ENCODE results near the gene CAMKV. TPM values are rescaled to one million over a fixed set of nuclear protein-coding genes. Genes with fewer than 3 reads are reported as not detected.

The CAMKV gene
- total RNA-seq, 1 experiment from 2014 or later, result 13.1 TPM

DNA sequence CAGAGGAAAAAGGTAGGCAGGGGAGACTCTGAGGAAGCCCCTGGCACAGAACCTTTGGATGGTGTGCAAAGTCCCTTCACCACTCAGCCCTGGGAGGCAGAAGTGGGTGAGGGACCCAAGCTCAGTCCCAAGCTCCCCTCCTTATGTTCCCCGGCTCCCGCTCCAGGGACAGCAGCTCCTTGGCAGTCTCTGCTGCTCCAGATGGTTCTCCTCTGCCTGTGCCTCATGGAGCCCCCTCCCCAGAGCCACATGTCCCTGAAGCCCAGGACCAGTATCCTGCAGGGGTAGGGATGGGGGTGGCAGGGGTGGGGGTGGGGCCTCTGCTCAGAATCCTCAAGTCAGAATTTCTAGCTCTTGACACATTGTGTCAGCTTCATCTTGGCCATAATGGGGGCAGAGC, 8.0 kb upstream of the CAMKV start:
- Mint-ChIP-seq H3K4me3 (ENCODE audit: unreplicated experiment) (no peak overlapping the region), H3K27ac (ENCODE audit: unreplicated experiment) (no peak overlapping the region), H3K36me3 (ENCODE audit: insufficient read depth, unreplicated experiment) (no peaks in the 10 kb centered on the region), H3K27me3 (ENCODE audit: insufficient read depth, unreplicated experiment) (no peaks in the 10 kb centered on the region), H3K4me1 (ENCODE audit: low read depth, unreplicated experiment) (peaks cover 13% of the 10 kb centered on the region), H3K9me3 (ENCODE audit: unreplicated experiment) (no peaks in the 10 kb centered on the region)
- ChIA-PET CTCF (interaction anchor here (0.6 to 0.7 kb wide), 2 partner anchors 25 to 1514 kb away, joined by 6 to 8 read pairs; no protein-coding TSS in a partner anchor), POLR2A (no interaction called here)
- no peak for DNase-seq
- Histone ChIP-seq H3K27me3 (replicated peaks; ENCODE audit: control insufficient read depth, insufficient read depth, low read length) (no peaks in the 10 kb centered on the region), H3K4me3 (ENCODE audit: low read depth, low read length) (no peak overlapping the region), H3K4me1 (peaks cover 50% of the 10 kb centered on the region), H3K36me3 (ENCODE audit: control insufficient read depth, insufficient read depth, low read length) (no peaks in the 10 kb centered on the region), H3K9me3 (no peaks in the 10 kb centered on the region)
- no TSS peak for BruUV-seq (replicated peaks)
- TF ChIP-seq, protein P1, sequence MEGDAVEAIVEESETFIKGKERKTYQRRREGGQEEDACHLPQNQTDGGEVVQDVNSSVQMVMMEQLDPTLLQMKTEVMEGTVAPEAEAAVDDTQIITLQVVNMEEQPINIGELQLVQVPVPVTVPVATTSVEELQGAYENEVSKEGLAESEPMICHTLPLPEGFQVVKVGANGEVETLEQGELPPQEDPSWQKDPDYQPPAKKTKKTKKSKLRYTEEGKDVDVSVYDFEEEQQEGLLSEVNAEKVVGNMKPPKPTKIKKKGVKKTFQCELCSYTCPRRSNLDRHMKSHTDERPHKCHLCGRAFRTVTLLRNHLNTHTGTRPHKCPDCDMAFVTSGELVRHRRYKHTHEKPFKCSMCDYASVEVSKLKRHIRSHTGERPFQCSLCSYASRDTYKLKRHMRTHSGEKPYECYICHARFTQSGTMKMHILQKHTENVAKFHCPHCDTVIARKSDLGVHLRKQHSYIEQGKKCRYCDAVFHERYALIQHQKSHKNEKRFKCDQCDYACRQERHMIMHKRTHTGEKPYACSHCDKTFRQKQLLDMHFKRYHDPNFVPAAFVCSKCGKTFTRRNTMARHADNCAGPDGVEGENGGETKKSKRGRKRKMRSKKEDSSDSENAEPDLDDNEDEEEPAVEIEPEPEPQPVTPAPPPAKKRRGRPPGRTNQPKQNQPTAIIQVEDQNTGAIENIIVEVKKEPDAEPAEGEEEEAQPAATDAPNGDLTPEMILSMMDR (IDR thresholded peaks at IDR 0.05; ENCODE audit: insufficient read depth in 1 of 2, low read depth in 1 of 2, low read length in 1 of 2, severe bottlenecking in 1 of 2, unreplicated experiment in 1 of 2), result no peak
- intact Hi-C loops (cut with micrococcal nuclease; ENCODE audit: unreplicated experiment), result no loop called here

DNA sequence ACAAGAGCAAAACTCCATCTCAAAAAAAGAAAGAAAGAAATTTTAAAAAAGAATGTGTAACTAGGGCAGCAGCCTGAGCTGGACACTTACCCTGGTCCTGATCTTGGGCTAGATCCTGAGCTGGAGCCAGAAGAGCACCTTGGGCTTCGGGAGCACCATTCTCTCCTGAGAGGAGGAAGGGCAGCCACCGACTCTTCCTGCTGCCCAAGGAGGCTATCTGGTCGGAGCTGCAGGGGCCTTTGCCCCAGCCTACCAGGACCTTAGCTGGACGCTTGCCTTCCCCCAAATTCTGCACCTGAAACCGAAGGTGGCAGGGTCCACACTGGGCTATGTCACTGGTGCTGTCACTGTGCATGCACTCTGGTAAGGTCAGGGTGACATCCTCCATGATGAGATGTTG, 6.9 kb upstream of the CAMKV start:
- TF ChIP-seq, protein P1 (IDR thresholded peaks at IDR 0.05; ENCODE audit: insufficient read depth in 1 of 2, low read depth in 1 of 2, low read length in 1 of 2, severe bottlenecking in 1 of 2, unreplicated experiment in 1 of 2), result no peak
- Mint-ChIP-seq H3K27ac (ENCODE audit: unreplicated experiment) (no peak overlapping the region), H3K9me3 (ENCODE audit: unreplicated experiment) (no peaks in the 10 kb centered on the region), H3K36me3 (ENCODE audit: insufficient read depth, unreplicated experiment) (no peaks in the 10 kb centered on the region), H3K4me3 (ENCODE audit: unreplicated experiment) (no peak overlapping the region), H3K27me3 (ENCODE audit: insufficient read depth, unreplicated experiment) (no peaks in the 10 kb centered on the region), H3K4me1 (ENCODE audit: low read depth, unreplicated experiment) (peaks cover 14% of the 10 kb centered on the region)
- no TSS peak for BruUV-seq (replicated peaks)
- CTCF ChIA-PET, result interaction anchor here (0.5 kb wide), 1 partner anchor 199 kb away, joined by 3 read pairs; no protein-coding TSS in a partner anchor
- Histone ChIP-seq H3K27me3 (replicated peaks; ENCODE audit: control insufficient read depth, insufficient read depth, low read length) (no peaks in the 10 kb centered on the region), H3K4me1 (peaks cover 52% of the 10 kb centered on the region), H3K9me3 (no peaks in the 10 kb centered on the region), H3K4me3 (ENCODE audit: low read depth, low read length) (no peak overlapping the region), H3K36me3 (ENCODE audit: control insufficient read depth, insufficient read depth, low read length) (no peaks in the 10 kb centered on the region)
- no peak for DNase-seq
- POLR2A ChIA-PET, result no interaction called here
- intact Hi-C loops (cut with micrococcal nuclease; ENCODE audit: unreplicated experiment), result no loop called here

DNA sequence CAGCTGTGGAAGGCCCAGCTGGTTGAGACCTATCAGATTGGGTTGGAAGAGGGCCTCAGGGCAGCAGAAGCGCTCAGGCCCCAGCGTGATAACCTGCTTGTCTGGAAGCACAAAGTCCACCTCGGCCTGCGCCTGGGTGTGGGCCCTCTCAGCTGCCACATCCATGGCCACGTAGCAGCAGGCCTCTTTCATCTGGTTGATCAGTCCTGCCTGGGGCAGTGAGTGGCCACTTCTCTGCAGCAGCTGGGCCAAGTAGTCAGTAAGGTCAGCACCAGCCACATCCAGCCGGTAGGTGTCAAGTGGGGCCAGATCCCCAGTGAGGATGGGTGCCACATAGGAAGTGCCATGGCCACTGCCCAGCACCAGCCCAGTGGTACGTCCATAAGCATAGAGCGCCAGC, 3.9 kb upstream of the CAMKV start:
- CTCF ChIA-PET, result interaction anchor here (0.6 to 1.5 kb wide), 4 partner anchors 32 to 56 kb away, joined by 3 to 7 read pairs (median 4); no protein-coding TSS in a partner anchor
- no peaks in the 10 kb centered on the region for H3K36me3 ChIP-seq (ENCODE audit: control insufficient read depth, insufficient read depth, low read length)

More for the DNA sequence above, 3.9 kb upstream of the CAMKV start:
- no peak overlapping the region for H3K4me3 Mint-ChIP-seq (ENCODE audit: unreplicated experiment)
- TF ChIP-seq, protein P1 (IDR thresholded peaks at IDR 0.05; ENCODE audit: insufficient read depth in 1 of 2, low read depth in 1 of 2, low read length in 1 of 2, severe bottlenecking in 1 of 2, unreplicated experiment in 1 of 2), result peak in 1 of 2 experiments; percentile 7
- intact Hi-C loops (cut with micrococcal nuclease; ENCODE audit: unreplicated experiment), result loop anchor here (1.0 kb wide), 3 partner anchors 17 to 33 kb away; partner anchors contain the start of gene TRAIP
- H3K27ac Mint-ChIP-seq (ENCODE audit: unreplicated experiment), result peak overlapping the region; percentile 65
- H3K27me3 ChIP-seq (replicated peaks; ENCODE audit: control insufficient read depth, insufficient read depth, low read length), result no peaks in the 10 kb centered on the region
- no peaks in the 10 kb centered on the region for H3K9me3 ChIP-seq
- H3K27me3 Mint-ChIP-seq (ENCODE audit: insufficient read depth, unreplicated experiment), result no peaks in the 10 kb centered on the region
- POLR2A ChIA-PET, result interaction anchor here (0.5 to 0.6 kb wide), 2 partner anchors 64 to 107 kb away, joined by 3 to 4 read pairs; no protein-coding TSS in a partner anchor
- H3K4me3 ChIP-seq (ENCODE audit: low read depth, low read length), result no peak overlapping the region
- H3K4me1 Mint-ChIP-seq (ENCODE audit: low read depth, unreplicated experiment), result peaks cover 13% of the 10 kb centered on the region
- BruUV-seq (replicated peaks), result no TSS peak
- peak; percentile 86 to 93 for DNase-seq
- no peaks in the 10 kb centered on the region for H3K9me3 Mint-ChIP-seq (ENCODE audit: unreplicated experiment)
- peaks cover 39% of the 10 kb centered on the region for H3K4me1 ChIP-seq
- no peaks in the 10 kb centered on the region for H3K36me3 Mint-ChIP-seq (ENCODE audit: insufficient read depth, unreplicated experiment)
